ENCODE measurements around the gene PITPNC1.
"Not testable (repeated sequence)": the region's sequence is repeated elsewhere in the genome, so short reads cannot be mapped to it uniquely, and the experiment has no call there.

Gene PITPNC1

DNA sequence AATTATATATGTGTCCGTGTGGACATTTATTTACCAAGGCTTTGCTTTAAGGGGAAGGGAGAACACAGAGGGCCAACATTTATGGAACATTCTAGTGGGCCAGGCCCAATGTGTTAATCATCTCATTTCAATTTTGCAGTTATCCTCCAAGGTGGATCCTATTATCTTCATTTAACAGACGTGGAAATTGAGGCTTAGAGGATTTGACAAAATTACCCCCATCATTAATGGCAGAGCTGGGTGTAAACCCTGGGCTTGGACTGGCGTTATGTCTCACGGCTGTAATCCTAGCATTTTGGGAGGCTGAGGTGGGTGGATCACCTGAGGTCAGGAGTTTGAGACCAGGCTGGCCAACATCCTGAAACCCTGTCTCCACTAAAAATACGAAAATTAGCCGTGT lies 26.4 kb downstream of the PITPNC1 start:
- Histone ChIP-seq H3K4me3 (ENCODE audit: low read depth in 1 of 2, low read length in 2 of 2) (no peak overlapping the region), H3K27ac (ENCODE audit: low read depth, low read length) (no peak overlapping the region)

DNA sequence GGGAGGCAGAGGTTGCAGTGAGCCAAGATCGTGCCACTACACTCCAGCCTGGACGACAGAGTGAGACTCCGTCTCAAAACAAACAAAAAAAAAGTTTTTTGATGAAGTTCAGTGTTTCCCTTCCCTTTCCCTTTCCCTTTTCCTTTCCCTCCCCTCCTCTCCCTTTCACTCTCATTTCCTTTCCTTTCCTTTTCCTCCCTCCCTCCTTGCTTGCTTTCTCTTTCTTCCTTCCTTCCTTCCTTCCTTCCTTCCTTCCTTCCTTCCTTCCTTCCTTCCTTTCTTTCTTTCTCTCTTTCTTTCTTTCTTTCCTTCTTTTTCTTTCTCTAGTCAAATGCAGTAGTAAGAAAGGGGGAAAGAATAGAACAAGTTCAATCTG lies 31.4 kb downstream of the PITPNC1 start:
- not testable (repeated sequence) for H3K27ac ChIP-seq (ENCODE audit: low read depth, low read length); H3K9me3 ChIP-seq (ENCODE audit: low read length); H3K27me3 ChIP-seq (ENCODE audit: control insufficient read depth in 1 of 2, insufficient read depth in 2 of 2, low read length in 2 of 2); H3K36me3 ChIP-seq (ENCODE audit: insufficient read depth, low read length); H3K4me3 ChIP-seq (ENCODE audit: low read depth in 1 of 2, low read length in 2 of 2); H3K9ac ChIP-seq (ENCODE audit: low read length); H3K4me1 ChIP-seq (ENCODE audit: insufficient read depth, low read length)

More for the DNA sequence above, 26.4 kb downstream of the PITPNC1 start:
- Histone ChIP-seq H3K27me3 (ENCODE audit: control insufficient read depth in 1 of 2, insufficient read depth in 2 of 2, low read length in 2 of 2) (no peaks in the 10 kb centered on the region), H3K9me3 (ENCODE audit: low read length) (no peaks in the 10 kb centered on the region), H3K36me3 (ENCODE audit: insufficient read depth, low read length) (no peaks in the 10 kb centered on the region), H3K4me1 (ENCODE audit: insufficient read depth, low read length) (peaks cover 8% of the 10 kb centered on the region), H3K9ac (ENCODE audit: low read length) (no peak overlapping the region)

DNA sequence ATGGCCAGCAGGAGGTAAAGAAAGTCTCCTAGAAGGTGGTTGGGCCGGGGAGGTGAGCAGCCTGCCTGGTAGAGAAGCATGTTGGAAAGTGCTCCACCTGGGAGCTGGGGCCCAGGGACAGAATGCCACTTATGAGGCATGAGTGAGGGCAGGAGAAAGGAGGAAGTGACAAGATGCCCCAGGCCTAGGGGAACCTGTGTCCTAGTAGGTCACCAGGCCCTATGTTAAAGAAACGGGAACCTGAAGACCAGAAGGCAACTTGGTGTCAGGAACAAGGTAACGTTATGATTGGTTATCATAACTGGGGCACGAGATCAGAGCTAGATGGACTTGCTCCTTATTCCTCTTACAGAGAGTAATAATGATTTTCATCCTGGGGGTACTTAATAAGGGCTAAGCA lies 34.3 kb downstream of the PITPNC1 start:
- Histone ChIP-seq H3K27me3 (ENCODE audit: control insufficient read depth in 1 of 2, insufficient read depth in 2 of 2, low read length in 2 of 2) (no peaks in the 10 kb centered on the region), H3K4me3 (ENCODE audit: low read depth in 1 of 2, low read length in 2 of 2) (no peak overlapping the region), H3K36me3 (ENCODE audit: insufficient read depth, low read length) (no peaks in the 10 kb centered on the region), H3K9me3 (ENCODE audit: low read length) (no peaks in the 10 kb centered on the region), H3K27ac (ENCODE audit: low read depth, low read length) (no peak overlapping the region), H3K9ac (ENCODE audit: low read length) (no peak overlapping the region), H3K4me1 (ENCODE audit: insufficient read depth, low read length) (no peaks in the 10 kb centered on the region)

- Histone ChIP-seq H3K27ac (ENCODE audit: low read depth, low read length) (no peak overlapping the region), H3K4me3 (ENCODE audit: low read depth in 1 of 2, low read length in 2 of 2) (no peak overlapping the region), H3K9me3 (ENCODE audit: low read length) (no peaks in the 10 kb centered on the region), H3K36me3 (ENCODE audit: insufficient read depth, low read length) (no peaks in the 10 kb centered on the region), H3K9ac (ENCODE audit: low read length) (no peak overlapping the region), H3K4me1 (ENCODE audit: insufficient read depth, low read length) (no peaks in the 10 kb centered on the region), H3K27me3 (ENCODE audit: control insufficient read depth in 1 of 2, insufficient read depth in 2 of 2, low read length in 2 of 2) (no peaks in the 10 kb centered on the region)
These were observed 35.0 kb downstream of the PITPNC1 start for GRCh38 chr17:67412032-67412431.

- Histone ChIP-seq H3K9ac (ENCODE audit: low read length) (no peak overlapping the region), H3K4me1 (ENCODE audit: insufficient read depth, low read length) (no peaks in the 10 kb centered on the region), H3K27me3 (ENCODE audit: control insufficient read depth in 1 of 2, insufficient read depth in 2 of 2, low read length in 2 of 2) (no peaks in the 10 kb centered on the region), H3K36me3 (ENCODE audit: insufficient read depth, low read length) (no peaks in the 10 kb centered on the region), H3K9me3 (ENCODE audit: low read length) (no peaks in the 10 kb centered on the region), H3K27ac (ENCODE audit: low read depth, low read length) (no peak overlapping the region), H3K4me3 (ENCODE audit: low read depth in 1 of 2, low read length in 2 of 2) (no peak overlapping the region)
These were observed 35.9 kb downstream of the PITPNC1 start for GRCh38 chr17:67412941-67413340.

- Histone ChIP-seq H3K9me3 (ENCODE audit: low read length) (no peaks in the 10 kb centered on the region), H3K27me3 (ENCODE audit: control insufficient read depth in 1 of 2, insufficient read depth in 2 of 2, low read length in 2 of 2) (no peaks in the 10 kb centered on the region), H3K36me3 (ENCODE audit: insufficient read depth, low read length) (no peaks in the 10 kb centered on the region), H3K9ac (ENCODE audit: low read length) (no peak overlapping the region), H3K4me1 (ENCODE audit: insufficient read depth, low read length) (no peaks in the 10 kb centered on the region), H3K27ac (ENCODE audit: low read depth, low read length) (no peak overlapping the region), H3K4me3 (ENCODE audit: low read depth in 1 of 2, low read length in 2 of 2) (no peak overlapping the region)
These were observed 36.3 kb downstream of the PITPNC1 start for GRCh38 chr17:67413388-67413787.

GRCh38 chr17:67414130-67414529 lies 37.0 kb downstream of the PITPNC1 start:
- Histone ChIP-seq H3K4me3 (ENCODE audit: low read depth in 1 of 2, low read length in 2 of 2) (no peak overlapping the region), H3K27ac (ENCODE audit: low read depth, low read length) (no peak overlapping the region), H3K4me1 (ENCODE audit: insufficient read depth, low read length) (no peaks in the 10 kb centered on the region), H3K9ac (ENCODE audit: low read length) (no peak overlapping the region), H3K9me3 (ENCODE audit: low read length) (no peaks in the 10 kb centered on the region), H3K27me3 (ENCODE audit: control insufficient read depth in 1 of 2, insufficient read depth in 2 of 2, low read length in 2 of 2) (no peaks in the 10 kb centered on the region), H3K36me3 (ENCODE audit: insufficient read depth, low read length) (no peaks in the 10 kb centered on the region)

GRCh38 chr17:67414559-67414958 lies 37.5 kb downstream of the PITPNC1 start:
- no peak overlapping the region for H3K9ac ChIP-seq (ENCODE audit: low read length)
- H3K4me1 ChIP-seq (ENCODE audit: insufficient read depth, low read length): no peaks in the 10 kb centered on the region
- no peaks in the 10 kb centered on the region for H3K27me3 ChIP-seq (ENCODE audit: control insufficient read depth in 1 of 2, insufficient read depth in 2 of 2, low read length in 2 of 2)
- no peaks in the 10 kb centered on the region for H3K36me3 ChIP-seq (ENCODE audit: insufficient read depth, low read length)
- no peak overlapping the region for H3K4me3 ChIP-seq (ENCODE audit: low read depth in 1 of 2, low read length in 2 of 2)
- H3K27ac ChIP-seq (ENCODE audit: low read depth, low read length): no peak overlapping the region
- no peaks in the 10 kb centered on the region for H3K9me3 ChIP-seq (ENCODE audit: low read length)

- Histone ChIP-seq H3K9ac (ENCODE audit: low read length) (no peak overlapping the region), H3K4me3 (ENCODE audit: low read depth in 1 of 2, low read length in 2 of 2) (no peak overlapping the region), H3K27ac (ENCODE audit: low read depth, low read length) (no peak overlapping the region), H3K27me3 (ENCODE audit: control insufficient read depth in 1 of 2, insufficient read depth in 2 of 2, low read length in 2 of 2) (no peaks in the 10 kb centered on the region), H3K36me3 (ENCODE audit: insufficient read depth, low read length) (no peaks in the 10 kb centered on the region), H3K4me1 (ENCODE audit: insufficient read depth, low read length) (no peaks in the 10 kb centered on the region), H3K9me3 (ENCODE audit: low read length) (no peaks in the 10 kb centered on the region)
These were observed 38.2 kb downstream of the PITPNC1 start for GRCh38 chr17:67415291-67415690.

DNA sequence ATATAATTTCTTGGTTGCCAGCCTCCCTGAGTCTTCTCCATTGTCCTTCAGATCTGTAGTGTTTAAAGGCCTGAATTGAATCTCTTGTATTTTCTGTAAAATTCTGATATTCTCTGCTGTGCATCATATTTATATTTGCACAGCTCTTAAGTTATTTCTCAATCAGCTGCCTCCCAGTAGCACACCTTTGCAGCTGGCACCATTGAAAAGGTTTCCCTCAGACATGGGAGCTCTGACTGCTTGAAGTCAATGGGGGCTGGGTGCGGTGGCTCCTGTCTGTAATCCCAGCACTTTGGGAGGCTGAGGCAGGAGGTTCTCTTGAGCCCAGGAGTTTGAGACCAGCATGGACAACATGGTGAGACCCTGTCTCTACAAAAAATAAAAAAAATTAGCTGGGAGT lies 40.4 kb downstream of the PITPNC1 start:
- H3K9me3 ChIP-seq (ENCODE audit: low read length): no peaks in the 10 kb centered on the region
- no peak overlapping the region for H3K4me3 ChIP-seq (ENCODE audit: low read depth in 1 of 2, low read length in 2 of 2)
- H3K4me1 ChIP-seq (ENCODE audit: insufficient read depth, low read length): no peaks in the 10 kb centered on the region
- no peak overlapping the region for H3K9ac ChIP-seq (ENCODE audit: low read length)
- no peaks in the 10 kb centered on the region for H3K36me3 ChIP-seq (ENCODE audit: insufficient read depth, low read length)
- H3K27ac ChIP-seq (ENCODE audit: low read depth, low read length): no peak overlapping the region
- H3K27me3 ChIP-seq (ENCODE audit: control insufficient read depth in 1 of 2, insufficient read depth in 2 of 2, low read length in 2 of 2): no peaks in the 10 kb centered on the region

DNA sequence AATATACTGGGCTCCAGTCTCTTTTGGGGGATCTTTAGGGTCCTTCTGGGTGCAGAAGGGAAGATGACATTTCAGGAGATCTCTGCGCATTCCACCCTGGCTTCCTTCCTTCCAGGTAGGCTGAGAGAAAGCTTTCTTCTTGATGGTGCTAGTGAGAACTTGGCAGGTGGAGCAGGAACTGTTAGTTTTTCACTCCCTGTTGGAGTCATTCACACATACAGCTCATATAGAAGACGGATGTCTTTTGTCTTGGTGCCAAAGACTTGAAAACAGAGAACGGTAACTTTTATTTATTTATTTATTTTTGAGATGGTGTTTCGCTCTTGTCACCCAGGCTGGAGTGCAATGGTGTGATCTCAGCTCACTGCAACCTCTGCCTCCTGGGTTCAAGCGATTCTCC lies 43.9 kb downstream of the PITPNC1 start:
- Histone ChIP-seq H3K4me3 (ENCODE audit: low read depth in 1 of 2, low read length in 2 of 2) (no peak overlapping the region), H3K4me1 (ENCODE audit: insufficient read depth, low read length) (no peaks in the 10 kb centered on the region), H3K9me3 (ENCODE audit: low read length) (no peaks in the 10 kb centered on the region), H3K9ac (ENCODE audit: low read length) (no peak overlapping the region), H3K27me3 (ENCODE audit: control insufficient read depth in 1 of 2, insufficient read depth in 2 of 2, low read length in 2 of 2) (no peaks in the 10 kb centered on the region), H3K27ac (ENCODE audit: low read depth, low read length) (no peak overlapping the region), H3K36me3 (ENCODE audit: insufficient read depth, low read length) (no peaks in the 10 kb centered on the region)

GRCh38 chr17:67421869-67422273 lies 44.8 kb downstream of the PITPNC1 start:
- Histone ChIP-seq H3K36me3 (ENCODE audit: insufficient read depth, low read length) (no peaks in the 10 kb centered on the region), H3K4me1 (ENCODE audit: insufficient read depth, low read length) (no peaks in the 10 kb centered on the region), H3K9ac (ENCODE audit: low read length) (no peak overlapping the region), H3K27me3 (ENCODE audit: control insufficient read depth in 1 of 2, insufficient read depth in 2 of 2, low read length in 2 of 2) (no peaks in the 10 kb centered on the region), H3K9me3 (ENCODE audit: low read length) (no peaks in the 10 kb centered on the region), H3K4me3 (ENCODE audit: low read depth in 1 of 2, low read length in 2 of 2) (no peak overlapping the region), H3K27ac (ENCODE audit: low read depth, low read length) (no peak overlapping the region)

All from muscle layer of colon (tissue), 2 donors.